HepG2 (cell line): Measurements from ENCODE around the gene KRT79. TPM values are rescaled to one million over a fixed set of nuclear protein-coding genes. Genes with fewer than 3 reads are reported as not detected.

Source experiments
- CBX5 ChIP-seq: sonication (generic); formaldehyde crosslinking; IDR thresholded peaks from 2 replicates; pipeline ENCODE4 v1.4.0; 2020; ENCODE audit warnings: missing genetic modification reagents, borderline replicate concordance
- CENPX ChIP-seq: sonication (generic); formaldehyde crosslinking; IDR thresholded peaks from 2 replicates; pipeline ENCODE4 v1.9.0; 2021; ENCODE audit warnings: mild to moderate bottlenecking, missing genetic modification reagents, moderate library complexity
- FOSL2 ChIP-seq: sonication (generic); formaldehyde crosslinking; IDR thresholded peaks from 2 replicates; pipeline ENCODE4 v1.4.0; 2020; ENCODE audit warnings: missing genetic modification reagents
- NCOR1 ChIP-seq: fragments of 200-600 bp; sonication (generic); IDR thresholded peaks from 2 replicates; pipeline ENCODE4 v1.7.0; 2017; ENCODE audit warnings: antibody characterized with exemption, low read length, borderline replicate concordance
- SOX6 ChIP-seq, 2 experiments: fragments of 450-650 bp in 1 of 2; sonication (generic) in 1 of 2; formaldehyde crosslinking in 1 of 2; IDR thresholded peaks; 2 replicates each; pipeline versions ENCODE4 v1.4.0 to v1.6.1; 2017 to 2020; ENCODE audit warnings: antibody characterized with exemption in 1 of 2, mild to moderate bottlenecking in 1 of 2, missing genetic modification reagents in 1 of 2
- ZKSCAN5 ChIP-seq: sonication (generic); formaldehyde crosslinking; IDR thresholded peaks from 2 replicates; pipeline ENCODE4 v1.5.1; 2020; ENCODE audit warnings: mild to moderate bottlenecking, missing genetic modification reagents
- ZNF446 ChIP-seq: sonication (generic); formaldehyde crosslinking; IDR thresholded peaks from 2 replicates; pipeline ENCODE4 v1.5.0; 2020; ENCODE audit warnings: mild to moderate bottlenecking, missing genetic modification reagents
- ZNF672 ChIP-seq: sonication (generic); formaldehyde crosslinking; IDR thresholded peaks from 2 replicates; pipeline ENCODE4 v1.8.1; 2022; ENCODE audit warnings: missing genetic modification reagents
- ZNF782 ChIP-seq: sonication (generic); formaldehyde crosslinking; IDR thresholded peaks from 2 replicates; pipeline ENCODE4 v1.4.0; 2020; ENCODE audit warnings: missing genetic modification reagents, mild to moderate bottlenecking, borderline replicate concordance
- polyA plus RNA-seq, 8 experiments: library from polyadenylated mRNA; depleted of rRNA in 3 of 8; stranded (reverse) in 7 of 8; unstranded in 1 of 8; fragments of >200 nt; fragmentation: Illumina TruSeq in 4 of 8; extraction: Trizol in 4 of 8; gene quantifications; 2 replicates each; pipeline versions ENCODE4 v1.2.1 to v1.2.3, GENCODE V29; 2011 to 2016; ENCODE audit warnings: low read depth in 4 of 8, missing spikeins in 1 of 8, mixed read lengths in 1 of 8; ENCODE audit not compliant: insufficient read depth in 1 of 8
- total RNA-seq, 5 experiments: library from RNA; depleted of rRNA; stranded (reverse); fragments of >200 nt; fragmentation: Illumina TruSeq; extraction: Trizol; gene quantifications; 2 replicates each; pipeline ENCODE4 v1.2.3, GENCODE V29; 2016; ENCODE audit warnings: low read depth in 1 of 5
- TF ChIP-seq, protein P1 (sequence below): IDR thresholded peaks from 2 replicates; pipeline ENCODE4 v1.6.1; 2016; ENCODE audit warnings: missing compliant biosample characterization, missing genetic modification reagents, borderline replicate concordance
- TF ChIP-seq, protein P2 (sequence below): sonication (generic); formaldehyde crosslinking; IDR thresholded peaks from 2 replicates; pipeline ENCODE4 v1.5.1; 2020; ENCODE audit warnings: mild to moderate bottlenecking, missing genetic modification reagents, moderate library complexity
- TF ChIP-seq, protein P3 (sequence below): sonication (generic); formaldehyde crosslinking; IDR thresholded peaks from 2 replicates; pipeline ENCODE4 v1.8.1; 2023; ENCODE audit warnings: mild to moderate bottlenecking, inconsistent platforms, moderate library complexity, missing genetic modification reagents, borderline replicate concordance
- TF ChIP-seq, protein P4 (sequence below): sonication (generic); formaldehyde crosslinking; IDR thresholded peaks from 2 replicates; pipeline ENCODE4; 2020; ENCODE audit warnings: missing genetic modification reagents, mild to moderate bottlenecking, borderline replicate concordance
- TF ChIP-seq, protein P5 (sequence below): sonication (generic); formaldehyde crosslinking; IDR thresholded peaks from 2 replicates; pipeline ENCODE4 v1.4.0; 2020; ENCODE audit warnings: missing genetic modification reagents

Gene KRT79
- total and polyA plus RNA-seq, 2 of the 13 experiments (the other 11 are each of a cell fraction or from before 2014, with no cell fraction given), result 0.09 TPM; not detected in 1

DNA sequence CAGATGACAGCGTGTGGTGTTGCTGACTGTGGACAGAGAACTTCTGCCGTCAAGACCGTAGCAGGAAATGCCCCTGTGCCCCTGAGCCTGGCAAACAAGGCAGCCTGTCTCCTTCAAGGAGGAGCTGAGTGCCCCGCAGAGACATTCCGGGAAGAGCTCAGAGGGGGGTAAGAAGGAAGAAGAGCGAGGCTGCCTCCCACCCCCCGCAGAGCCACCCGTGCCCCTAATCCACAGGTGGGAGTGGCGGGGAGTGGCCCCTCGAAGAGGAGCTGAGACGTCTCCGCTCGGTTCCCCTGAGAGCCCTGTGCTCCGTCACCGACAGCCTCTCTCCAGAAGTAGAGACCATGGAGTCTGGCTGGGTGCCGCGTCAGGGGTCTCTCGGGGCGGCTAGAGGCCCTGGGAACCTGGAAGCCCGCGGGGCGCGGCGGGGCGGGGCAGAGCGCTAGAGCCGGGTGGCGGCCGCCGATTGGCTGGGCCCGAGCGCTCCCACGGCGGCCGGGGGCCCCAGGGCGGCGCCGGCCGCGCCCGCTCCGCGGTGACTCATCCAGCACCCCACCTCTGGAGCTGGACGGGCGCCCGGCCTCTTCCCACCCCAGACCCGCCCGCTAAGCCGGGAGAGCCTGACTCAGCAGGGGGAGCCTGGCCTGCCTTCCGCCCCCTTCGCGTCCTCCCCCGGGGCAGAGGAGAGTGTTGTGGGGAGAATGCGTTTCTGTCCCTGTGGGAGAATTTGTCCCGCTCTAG is 39.9 kb upstream of the KRT79 start (continued):
- TF ChIP-seq, protein P1, sequence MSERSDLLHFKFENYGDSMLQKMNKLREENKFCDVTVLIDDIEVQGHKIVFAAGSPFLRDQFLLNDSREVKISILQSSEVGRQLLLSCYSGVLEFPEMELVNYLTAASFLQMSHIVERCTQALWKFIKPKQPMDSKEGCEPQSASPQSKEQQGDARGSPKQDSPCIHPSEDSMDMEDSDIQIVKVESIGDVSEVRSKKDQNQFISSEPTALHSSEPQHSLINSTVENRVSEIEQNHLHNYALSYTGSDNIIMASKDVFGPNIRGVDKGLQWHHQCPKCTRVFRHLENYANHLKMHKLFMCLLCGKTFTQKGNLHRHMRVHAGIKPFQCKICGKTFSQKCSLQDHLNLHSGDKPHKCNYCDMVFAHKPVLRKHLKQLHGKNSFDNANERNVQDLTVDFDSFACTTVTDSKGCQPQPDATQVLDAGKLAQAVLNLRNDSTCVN, result no peak
- no peak for TF ChIP-seq ZNF672 (CRISPR knock-in tag)
- no peak for TF ChIP-seq ZKSCAN5 (CRISPR knock-in tag)
- TF ChIP-seq, protein P2, sequence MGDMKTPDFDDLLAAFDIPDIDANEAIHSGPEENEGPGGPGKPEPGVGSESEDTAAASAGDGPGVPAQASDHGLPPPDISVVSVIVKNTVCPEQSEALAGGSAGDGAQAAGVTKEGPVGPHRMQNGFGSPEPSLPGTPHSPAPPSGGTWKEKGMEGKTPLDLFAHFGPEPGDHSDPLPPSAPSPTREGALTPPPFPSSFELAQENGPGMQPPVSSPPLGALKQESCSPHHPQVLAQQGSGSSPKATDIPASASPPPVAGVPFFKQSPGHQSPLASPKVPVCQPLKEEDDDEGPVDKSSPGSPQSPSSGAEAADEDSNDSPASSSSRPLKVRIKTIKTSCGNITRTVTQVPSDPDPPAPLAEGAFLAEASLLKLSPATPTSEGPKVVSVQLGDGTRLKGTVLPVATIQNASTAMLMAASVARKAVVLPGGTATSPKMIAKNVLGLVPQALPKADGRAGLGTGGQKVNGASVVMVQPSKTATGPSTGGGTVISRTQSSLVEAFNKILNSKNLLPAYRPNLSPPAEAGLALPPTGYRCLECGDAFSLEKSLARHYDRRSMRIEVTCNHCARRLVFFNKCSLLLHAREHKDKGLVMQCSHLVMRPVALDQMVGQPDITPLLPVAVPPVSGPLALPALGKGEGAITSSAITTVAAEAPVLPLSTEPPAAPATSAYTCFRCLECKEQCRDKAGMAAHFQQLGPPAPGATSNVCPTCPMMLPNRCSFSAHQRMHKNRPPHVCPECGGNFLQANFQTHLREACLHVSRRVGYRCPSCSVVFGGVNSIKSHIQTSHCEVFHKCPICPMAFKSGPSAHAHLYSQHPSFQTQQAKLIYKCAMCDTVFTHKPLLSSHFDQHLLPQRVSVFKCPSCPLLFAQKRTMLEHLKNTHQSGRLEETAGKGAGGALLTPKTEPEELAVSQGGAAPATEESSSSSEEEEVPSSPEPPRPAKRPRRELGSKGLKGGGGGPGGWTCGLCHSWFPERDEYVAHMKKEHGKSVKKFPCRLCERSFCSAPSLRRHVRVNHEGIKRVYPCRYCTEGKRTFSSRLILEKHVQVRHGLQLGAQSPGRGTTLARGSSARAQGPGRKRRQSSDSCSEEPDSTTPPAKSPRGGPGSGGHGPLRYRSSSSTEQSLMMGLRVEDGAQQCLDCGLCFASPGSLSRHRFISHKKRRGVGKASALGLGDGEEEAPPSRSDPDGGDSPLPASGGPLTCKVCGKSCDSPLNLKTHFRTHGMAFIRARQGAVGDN (CRISPR knock-in tag), result peak; percentile 20; the same call in 1 of the 2 replicates
- TF ChIP-seq ZNF782 (CRISPR knock-in tag), result no peak
- TF ChIP-seq CENPX (CRISPR knock-in tag), result no peak
- TF ChIP-seq NCOR1, result no peak
- no peak for TF ChIP-seq CBX5 (CRISPR knock-in tag)
- TF ChIP-seq, protein P3, sequence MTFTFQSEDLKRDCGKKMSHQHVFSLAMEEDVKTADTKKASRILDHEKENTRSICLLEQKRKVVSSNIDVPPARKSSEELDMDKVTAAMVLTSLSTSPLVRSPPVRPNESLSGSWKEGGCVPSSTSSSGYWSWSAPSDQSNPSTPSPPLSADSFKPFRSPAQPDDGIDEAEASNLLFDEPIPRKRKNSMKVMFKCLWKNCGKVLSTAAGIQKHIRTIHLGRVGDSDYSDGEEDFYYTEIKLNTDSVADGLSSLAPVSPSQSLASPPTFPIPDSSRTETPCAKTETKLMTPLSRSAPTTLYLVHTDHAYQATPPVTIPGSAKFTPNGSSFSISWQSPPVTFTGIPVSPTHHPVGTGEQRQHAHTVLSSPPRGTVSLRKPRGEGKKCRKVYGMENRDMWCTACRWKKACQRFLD (CRISPR knock-in tag), result no peak
- no peak for TF ChIP-seq SOX6 (IDR thresholded peaks at IDR 0.05)
- TF ChIP-seq SOX6 (CRISPR knock-in tag; IDR thresholded peaks at IDR 0.05), result no peak
- TF ChIP-seq ZNF446 (CRISPR knock-in tag), result no peak
- TF ChIP-seq FOSL2 (CRISPR knock-in tag), result peak; percentile 88
- TF ChIP-seq, protein P4, sequence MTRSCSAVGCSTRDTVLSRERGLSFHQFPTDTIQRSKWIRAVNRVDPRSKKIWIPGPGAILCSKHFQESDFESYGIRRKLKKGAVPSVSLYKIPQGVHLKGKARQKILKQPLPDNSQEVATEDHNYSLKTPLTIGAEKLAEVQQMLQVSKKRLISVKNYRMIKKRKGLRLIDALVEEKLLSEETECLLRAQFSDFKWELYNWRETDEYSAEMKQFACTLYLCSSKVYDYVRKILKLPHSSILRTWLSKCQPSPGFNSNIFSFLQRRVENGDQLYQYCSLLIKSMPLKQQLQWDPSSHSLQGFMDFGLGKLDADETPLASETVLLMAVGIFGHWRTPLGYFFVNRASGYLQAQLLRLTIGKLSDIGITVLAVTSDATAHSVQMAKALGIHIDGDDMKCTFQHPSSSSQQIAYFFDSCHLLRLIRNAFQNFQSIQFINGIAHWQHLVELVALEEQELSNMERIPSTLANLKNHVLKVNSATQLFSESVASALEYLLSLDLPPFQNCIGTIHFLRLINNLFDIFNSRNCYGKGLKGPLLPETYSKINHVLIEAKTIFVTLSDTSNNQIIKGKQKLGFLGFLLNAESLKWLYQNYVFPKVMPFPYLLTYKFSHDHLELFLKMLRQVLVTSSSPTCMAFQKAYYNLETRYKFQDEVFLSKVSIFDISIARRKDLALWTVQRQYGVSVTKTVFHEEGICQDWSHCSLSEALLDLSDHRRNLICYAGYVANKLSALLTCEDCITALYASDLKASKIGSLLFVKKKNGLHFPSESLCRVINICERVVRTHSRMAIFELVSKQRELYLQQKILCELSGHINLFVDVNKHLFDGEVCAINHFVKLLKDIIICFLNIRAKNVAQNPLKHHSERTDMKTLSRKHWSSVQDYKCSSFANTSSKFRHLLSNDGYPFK (CRISPR knock-in tag), result no peak
- TF ChIP-seq, protein P5, sequence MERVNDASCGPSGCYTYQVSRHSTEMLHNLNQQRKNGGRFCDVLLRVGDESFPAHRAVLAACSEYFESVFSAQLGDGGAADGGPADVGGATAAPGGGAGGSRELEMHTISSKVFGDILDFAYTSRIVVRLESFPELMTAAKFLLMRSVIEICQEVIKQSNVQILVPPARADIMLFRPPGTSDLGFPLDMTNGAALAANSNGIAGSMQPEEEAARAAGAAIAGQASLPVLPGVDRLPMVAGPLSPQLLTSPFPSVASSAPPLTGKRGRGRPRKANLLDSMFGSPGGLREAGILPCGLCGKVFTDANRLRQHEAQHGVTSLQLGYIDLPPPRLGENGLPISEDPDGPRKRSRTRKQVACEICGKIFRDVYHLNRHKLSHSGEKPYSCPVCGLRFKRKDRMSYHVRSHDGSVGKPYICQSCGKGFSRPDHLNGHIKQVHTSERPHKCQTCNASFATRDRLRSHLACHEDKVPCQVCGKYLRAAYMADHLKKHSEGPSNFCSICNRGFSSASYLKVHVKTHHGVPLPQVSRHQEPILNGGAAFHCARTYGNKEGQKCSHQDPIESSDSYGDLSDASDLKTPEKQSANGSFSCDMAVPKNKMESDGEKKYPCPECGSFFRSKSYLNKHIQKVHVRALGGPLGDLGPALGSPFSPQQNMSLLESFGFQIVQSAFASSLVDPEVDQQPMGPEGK (CRISPR knock-in tag), result peak; percentile 41; the same call in 1 of the 2 replicates
